Neural cell (in vitro differentiated cells): ENCODE data around the gene ZFR2. TPM values are rescaled to one million over a fixed set of nuclear protein-coding genes. Genes with fewer than 3 reads are reported as not detected.

ENCODE experiments used
- H2AFZ ChIP-seq: fragments of 200-600, 300-800 bp; sonication (generic), shearing (Covaris generic); 2 replicates; pipeline ENCODE4 v1.6.0; 2014; ENCODE audit warnings: low read depth, mild to moderate bottlenecking, antibody characterized with exemption, low read length, moderate library complexity
- H3F3A ChIP-seq: fragments of 200-600 bp; shearing (Covaris generic); 2 replicates; pipeline ENCODE4 v1.6.1; 2016; ENCODE audit warnings: mild to moderate bottlenecking, moderate library complexity, mixed read lengths, antibody characterized with exemption, low read length; ENCODE audit not compliant: insufficient read depth, poor library complexity, severe bottlenecking
- H3K27ac ChIP-seq: fragments of 200-600, 300-800 bp; sonication (generic), shearing (Covaris generic); 2 replicates; pipeline ENCODE4 v1.5.1; 2014; ENCODE audit warnings: mild to moderate bottlenecking, low read length, moderate library complexity
- H3K27me3 ChIP-seq: fragments of 300-800, 200-600 bp; sonication (generic), shearing (Covaris generic); 2 replicates; pipeline ENCODE4 v1.6.0; 2014; ENCODE audit warnings: mild to moderate bottlenecking, low read depth, low read length, moderate library complexity; ENCODE audit not compliant: insufficient read depth
- H3K36me3 ChIP-seq: fragments of 300-800, 200-600 bp; sonication (generic), shearing (Covaris generic); 2 replicates; pipeline ENCODE4 v1.5.1; 2014; ENCODE audit warnings: mild to moderate bottlenecking, antibody characterized with exemption, low read length, moderate library complexity; ENCODE audit not compliant: insufficient read depth
- H3K4me2 ChIP-seq: fragments of 300-800, 200-600 bp; sonication (generic), shearing (Covaris generic); 2 replicates; pipeline ENCODE4 v1.6.0; 2014; ENCODE audit warnings: mild to moderate bottlenecking, low read length
- H3K4me3 ChIP-seq: fragments of 300-800, 200-600 bp; sonication (generic), shearing (Covaris generic); 2 replicates; pipeline ENCODE4 v1.5.1; 2014; ENCODE audit warnings: mild to moderate bottlenecking, low read length, moderate library complexity
- H3K79me2 ChIP-seq: fragments of 200-600 bp; shearing (Covaris generic); replicated peaks from 2 replicates; pipeline ENCODE4 v1.6.0; 2014; ENCODE audit warnings: mild to moderate bottlenecking, low read length, moderate library complexity; ENCODE audit not compliant: insufficient read depth
- H3K9ac ChIP-seq: fragments of 300-800, 200-600 bp; sonication (generic), shearing (Covaris generic); 2 replicates; pipeline ENCODE4 v1.6.1; 2016; ENCODE audit warnings: mild to moderate bottlenecking, low read length, mixed read lengths
- H3K9me2 ChIP-seq: fragments of 200-600 bp; shearing (Covaris generic); 2 replicates; pipeline ENCODE4 v1.6.1; 2016; ENCODE audit warnings: mild to moderate bottlenecking, low read length, mixed read lengths; ENCODE audit not compliant: insufficient read depth
- H3K9me3 ChIP-seq: fragments of 200-600, 300-800 bp; sonication (generic), shearing (Covaris generic); 2 replicates; pipeline ENCODE4 v1.6.1; 2016; ENCODE audit warnings: mild to moderate bottlenecking, mixed run types, low read length, moderate library complexity, mixed read lengths
- H4K20me1 ChIP-seq: fragments of 200-600 bp; shearing (Covaris generic); 2 replicates; pipeline ENCODE4 v1.6.1; 2016; ENCODE audit warnings: mild to moderate bottlenecking, mixed run types; ENCODE audit not compliant: insufficient read depth
- EP300 ChIP-seq: fragments of 450-650 bp; conservative IDR thresholded peaks from 2 replicates; pipeline ENCODE4 v1.6.1; 2014; ENCODE audit warnings: antibody characterized with exemption, mild to moderate bottlenecking, moderate library complexity; ENCODE audit not compliant: poor library complexity, severe bottlenecking
- EZH2 ChIP-seq: fragments of 200-600, 300-800 bp; shearing (Covaris generic), sonication (generic); IDR thresholded peaks from 2 replicates; pipeline ENCODE4 v1.6.1; 2014; ENCODE audit warnings: antibody characterized with exemption, low read length, borderline replicate concordance, mild to moderate bottlenecking; ENCODE audit not compliant: insufficient read depth, poor library complexity, severe bottlenecking
- MXI1 ChIP-seq: fragments of 450-650 bp; conservative IDR thresholded peaks from 2 replicates; pipeline ENCODE4 v1.6.1; 2014; ENCODE audit warnings: antibody characterized with exemption, mild to moderate bottlenecking; ENCODE audit not compliant: poor library complexity, severe bottlenecking
- POLR2AphosphoS5 ChIP-seq: IDR thresholded peaks from 2 replicates; pipeline ENCODE4 v1.6.1; 2012
- RAD21 ChIP-seq: fragments of 450-650 bp; conservative IDR thresholded peaks from 2 replicates; pipeline ENCODE4 v1.6.1; 2014; ENCODE audit warnings: antibody characterized with exemption, mild to moderate bottlenecking, moderate library complexity
- SMC3 ChIP-seq: fragments of 450-650 bp; conservative IDR thresholded peaks from 2 replicates; pipeline ENCODE4 v1.6.1; 2014; ENCODE audit warnings: antibody characterized with exemption, mild to moderate bottlenecking, moderate library complexity; ENCODE audit not compliant: poor library complexity
- TAF1 ChIP-seq: IDR thresholded peaks from 2 replicates; pipeline ENCODE4 v1.6.1; 2012; ENCODE audit warnings: low read depth
- polyA plus RNA-seq: library from polyadenylated mRNA; depleted of rRNA; stranded (reverse); fragments of >200 nt; gene quantifications from 2 replicates; pipeline ENCODE4 v1.2.3, GENCODE V29; 2014
- TF ChIP-seq, protein P1 (sequence below): fragments of 450-650 bp; IDR thresholded peaks from 2 replicates; pipeline ENCODE4 v1.5.1; 2014; ENCODE audit warnings: antibody characterized with exemption, mild to moderate bottlenecking, moderate library complexity; ENCODE audit not compliant: poor library complexity, severe bottlenecking
- TF ChIP-seq, protein P2 (sequence below): IDR thresholded peaks from 2 replicates; pipeline ENCODE4 v1.6.1; 2012; ENCODE audit warnings: borderline replicate concordance

The ZFR2 gene
- polyA plus RNA-seq, 1 donor from 2014 or later: 9.0 TPM

DNA sequence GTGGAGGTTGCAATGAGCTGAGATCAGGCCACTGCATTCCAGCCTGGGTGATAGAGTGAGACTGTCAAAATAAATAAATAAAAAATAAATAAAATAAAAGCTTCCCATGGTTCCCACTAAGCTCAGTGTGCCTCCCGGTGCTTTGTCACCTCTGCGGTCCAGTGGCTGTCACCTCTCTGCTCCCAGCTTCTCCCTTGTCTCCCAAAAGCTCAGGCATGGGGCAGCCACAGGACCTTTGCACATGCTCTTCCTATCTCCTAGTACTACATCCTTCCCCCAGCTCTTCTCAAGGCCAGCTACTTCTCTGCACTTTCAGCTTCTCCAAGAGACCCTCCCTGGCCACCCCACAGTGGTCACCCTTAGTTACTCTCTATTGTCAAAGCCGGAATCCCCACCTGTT, 75.0 kb downstream of the ZFR2 start:
- H3K9me2 ChIP-seq: no peaks in the 10 kb centered on the region
- H4K20me1 ChIP-seq: no peaks in the 10 kb centered on the region
- H3K27ac ChIP-seq: no peak overlapping the region
- TF ChIP-seq SMC3 (no peak), EZH2 (no peak), TAF1 (no peak), RAD21 (no peak), EP300 (no peak), MXI1 (no peak), POLR2AphosphoS5 (no peak)
- TF ChIP-seq, protein P1, sequence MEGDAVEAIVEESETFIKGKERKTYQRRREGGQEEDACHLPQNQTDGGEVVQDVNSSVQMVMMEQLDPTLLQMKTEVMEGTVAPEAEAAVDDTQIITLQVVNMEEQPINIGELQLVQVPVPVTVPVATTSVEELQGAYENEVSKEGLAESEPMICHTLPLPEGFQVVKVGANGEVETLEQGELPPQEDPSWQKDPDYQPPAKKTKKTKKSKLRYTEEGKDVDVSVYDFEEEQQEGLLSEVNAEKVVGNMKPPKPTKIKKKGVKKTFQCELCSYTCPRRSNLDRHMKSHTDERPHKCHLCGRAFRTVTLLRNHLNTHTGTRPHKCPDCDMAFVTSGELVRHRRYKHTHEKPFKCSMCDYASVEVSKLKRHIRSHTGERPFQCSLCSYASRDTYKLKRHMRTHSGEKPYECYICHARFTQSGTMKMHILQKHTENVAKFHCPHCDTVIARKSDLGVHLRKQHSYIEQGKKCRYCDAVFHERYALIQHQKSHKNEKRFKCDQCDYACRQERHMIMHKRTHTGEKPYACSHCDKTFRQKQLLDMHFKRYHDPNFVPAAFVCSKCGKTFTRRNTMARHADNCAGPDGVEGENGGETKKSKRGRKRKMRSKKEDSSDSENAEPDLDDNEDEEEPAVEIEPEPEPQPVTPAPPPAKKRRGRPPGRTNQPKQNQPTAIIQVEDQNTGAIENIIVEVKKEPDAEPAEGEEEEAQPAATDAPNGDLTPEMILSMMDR: no peak
- TF ChIP-seq, protein P2, sequence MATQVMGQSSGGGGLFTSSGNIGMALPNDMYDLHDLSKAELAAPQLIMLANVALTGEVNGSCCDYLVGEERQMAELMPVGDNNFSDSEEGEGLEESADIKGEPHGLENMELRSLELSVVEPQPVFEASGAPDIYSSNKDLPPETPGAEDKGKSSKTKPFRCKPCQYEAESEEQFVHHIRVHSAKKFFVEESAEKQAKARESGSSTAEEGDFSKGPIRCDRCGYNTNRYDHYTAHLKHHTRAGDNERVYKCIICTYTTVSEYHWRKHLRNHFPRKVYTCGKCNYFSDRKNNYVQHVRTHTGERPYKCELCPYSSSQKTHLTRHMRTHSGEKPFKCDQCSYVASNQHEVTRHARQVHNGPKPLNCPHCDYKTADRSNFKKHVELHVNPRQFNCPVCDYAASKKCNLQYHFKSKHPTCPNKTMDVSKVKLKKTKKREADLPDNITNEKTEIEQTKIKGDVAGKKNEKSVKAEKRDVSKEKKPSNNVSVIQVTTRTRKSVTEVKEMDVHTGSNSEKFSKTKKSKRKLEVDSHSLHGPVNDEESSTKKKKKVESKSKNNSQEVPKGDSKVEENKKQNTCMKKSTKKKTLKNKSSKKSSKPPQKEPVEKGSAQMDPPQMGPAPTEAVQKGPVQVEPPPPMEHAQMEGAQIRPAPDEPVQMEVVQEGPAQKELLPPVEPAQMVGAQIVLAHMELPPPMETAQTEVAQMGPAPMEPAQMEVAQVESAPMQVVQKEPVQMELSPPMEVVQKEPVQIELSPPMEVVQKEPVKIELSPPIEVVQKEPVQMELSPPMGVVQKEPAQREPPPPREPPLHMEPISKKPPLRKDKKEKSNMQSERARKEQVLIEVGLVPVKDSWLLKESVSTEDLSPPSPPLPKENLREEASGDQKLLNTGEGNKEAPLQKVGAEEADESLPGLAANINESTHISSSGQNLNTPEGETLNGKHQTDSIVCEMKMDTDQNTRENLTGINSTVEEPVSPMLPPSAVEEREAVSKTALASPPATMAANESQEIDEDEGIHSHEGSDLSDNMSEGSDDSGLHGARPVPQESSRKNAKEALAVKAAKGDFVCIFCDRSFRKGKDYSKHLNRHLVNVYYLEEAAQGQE: no peak
- H3K36me3 ChIP-seq: no peaks in the 10 kb centered on the region
- no peak overlapping the region for H3K9ac ChIP-seq
- H2AFZ ChIP-seq: no peak overlapping the region
- H3K79me2 ChIP-seq: no peaks in the 10 kb centered on the region
- H3F3A ChIP-seq: no peaks in the 10 kb centered on the region
- H3K4me2 ChIP-seq: no peak overlapping the region
- no peaks in the 10 kb centered on the region for H3K9me3 ChIP-seq
- H3K4me3 ChIP-seq: no peak overlapping the region
- H3K27me3 ChIP-seq: peaks cover 3% of the 10 kb centered on the region

DNA sequence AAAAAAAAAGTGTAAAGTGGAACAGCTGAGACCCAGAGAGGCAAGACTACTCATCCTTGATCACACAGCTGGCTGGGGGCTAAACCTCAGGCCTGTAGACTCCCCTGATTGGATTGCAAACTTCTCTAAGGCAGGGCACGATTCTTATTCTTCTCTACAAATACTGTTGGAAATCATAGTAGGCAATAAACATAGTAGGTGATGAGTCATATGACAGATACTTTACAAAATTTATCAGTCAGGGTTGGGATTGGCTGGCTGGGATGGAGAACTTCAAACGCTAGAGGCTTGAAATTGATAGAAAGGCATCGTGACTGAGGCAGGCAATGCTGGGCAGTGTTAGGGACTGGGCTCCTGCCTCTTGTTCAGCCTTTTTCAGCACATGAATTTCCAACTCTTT, 76.7 kb downstream of the ZFR2 start:
- Histone ChIP-seq H2AFZ (no peak overlapping the region), H3K9me3 (no peaks in the 10 kb centered on the region), H3K79me2 (no peaks in the 10 kb centered on the region), H3K4me2 (no peak overlapping the region), H3K27ac (no peak overlapping the region), H3F3A (no peaks in the 10 kb centered on the region), H3K36me3 (no peaks in the 10 kb centered on the region), H3K9ac (no peak overlapping the region), H4K20me1 (no peaks in the 10 kb centered on the region), H3K27me3 (peaks cover 5% of the 10 kb centered on the region), H3K9me2 (no peaks in the 10 kb centered on the region), H3K4me3 (no peak overlapping the region)
- TF ChIP-seq, protein P2: no peak
- TF ChIP-seq TAF1: no peak
- no peak for TF ChIP-seq SMC3
